GM18511 (cell line): ENCODE measurements around the gene APOL5.
A peak's percentile ranks its signal among the peaks of the same experiment; 100 is the strongest.

Source experiments
- ATAC-seq: cut with Tn5 transposase; IDR thresholded peaks from one replicate; pipeline ENCODE4 v1.9.1; 2021; ENCODE audit warnings: mild to moderate bottlenecking, moderate library complexity; ENCODE audit not compliant: unreplicated experiment

Gene APOL5

GRCh38 chr22:35739931-35740380, 22.3 kb downstream of the APOL5 start:
- ATAC-seq: no peak

- no peak for ATAC-seq
Measured at GRCh38 chr22:35740616-35741015, 22.9 kb downstream of the APOL5 start.

GRCh38 chr22:35742342-35743100, 24.8 kb downstream of the APOL5 start:
- ATAC-seq: no peak

- no peak for ATAC-seq
Measured at GRCh38 chr22:35743326-35743860, 25.7 kb downstream of the APOL5 start.

GRCh38 chr22:35746248-35746647, 28.6 kb downstream of the APOL5 start:
- no peak for ATAC-seq

GRCh38 chr22:35746946-35747703, 29.5 kb downstream of the APOL5 start:
- no peak for ATAC-seq

- peak; percentile 85 for ATAC-seq
Measured at GRCh38 chr22:35749808-35750207, 32.1 kb downstream of the APOL5 start.

- no peak for ATAC-seq
Measured at GRCh38 chr22:35752006-35752862, 34.6 kb downstream of the APOL5 start.

GRCh38 chr22:35752863-35753189, 35.2 kb downstream of the APOL5 start:
- no peak for ATAC-seq

GRCh38 chr22:35754761-35755160, 37.1 kb downstream of the APOL5 start:
- ATAC-seq: no peak

GRCh38 chr22:35756722-35757121, 39.0 kb downstream of the APOL5 start:
- ATAC-seq: no peak

GRCh38 chr22:35758394-35758793, 40.7 kb downstream of the APOL5 start:
- ATAC-seq: no peak

GRCh38 chr22:35761037-35761436, 43.4 kb downstream of the APOL5 start:
- ATAC-seq: no peak

- ATAC-seq: no peak
Measured at GRCh38 chr22:35766654-35767580, 49.2 kb downstream of the APOL5 start.

- ATAC-seq: no peak
Measured at GRCh38 chr22:35769974-35770373, 52.3 kb downstream of the APOL5 start.

GRCh38 chr22:35775339-35775738, 57.7 kb downstream of the APOL5 start:
- no peak for ATAC-seq

- ATAC-seq: no peak
Measured at GRCh38 chr22:35777335-35777975, 59.8 kb downstream of the APOL5 start.
